GM20431 (cell line): ENCODE measurements around the gene HMGB2.

Experiments
- in situ Hi-C: fragments of 300-500 bp; cut with MseI, MboI; formaldehyde crosslinking; loops from one replicate; pipeline ENCODE4 v1.15.0; 2020; ENCODE audit warnings: low sequenced_read_pairs; ENCODE audit not compliant: unreplicated experiment

Gene HMGB2

DNA sequence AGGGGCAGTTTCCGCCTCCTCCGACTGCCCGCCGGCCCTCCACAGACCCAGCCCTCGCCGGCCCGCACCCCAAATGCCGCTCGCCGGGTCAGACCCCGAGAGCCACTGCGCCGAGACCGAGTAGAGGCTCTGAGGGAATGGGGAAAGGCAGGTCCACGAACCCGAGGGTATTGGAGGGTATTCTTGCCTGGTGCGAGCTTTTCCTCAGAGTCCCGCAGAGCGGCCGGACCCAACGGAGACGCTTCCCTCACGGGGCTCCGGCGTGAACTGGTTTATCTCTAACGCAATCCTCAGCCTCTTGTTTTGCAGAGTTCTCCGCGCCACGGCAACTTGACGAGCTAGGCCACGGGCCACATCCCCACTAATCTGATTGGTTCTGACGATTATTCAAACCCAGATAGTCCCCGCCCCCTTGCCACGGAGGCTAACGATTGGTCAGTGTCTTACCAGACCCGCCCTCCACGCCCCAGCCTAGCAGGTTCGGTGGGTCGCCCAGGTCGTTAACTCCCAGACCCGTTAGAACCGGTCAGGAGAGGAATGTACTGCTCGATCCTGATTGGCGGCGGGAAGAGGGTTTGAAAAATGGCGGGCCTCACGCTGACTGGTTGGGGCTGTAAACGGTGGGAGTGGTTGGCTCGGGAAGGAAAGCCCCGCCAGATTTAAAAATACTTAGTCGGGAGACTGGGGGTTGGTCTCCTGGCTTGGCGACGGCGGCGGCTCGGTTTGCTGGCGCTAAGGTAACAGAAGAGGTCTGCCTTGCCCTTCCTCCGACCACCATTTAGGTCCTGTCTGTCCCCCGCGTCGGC is at the start of gene HMGB2:
Gene HMGB2, minus strand, starts transcription at position 274 of the 806 bp plus-strand sequence. CDS start 709 bp downstream, outside the sequence.
- in situ Hi-C loops = no loop called here

DNA sequence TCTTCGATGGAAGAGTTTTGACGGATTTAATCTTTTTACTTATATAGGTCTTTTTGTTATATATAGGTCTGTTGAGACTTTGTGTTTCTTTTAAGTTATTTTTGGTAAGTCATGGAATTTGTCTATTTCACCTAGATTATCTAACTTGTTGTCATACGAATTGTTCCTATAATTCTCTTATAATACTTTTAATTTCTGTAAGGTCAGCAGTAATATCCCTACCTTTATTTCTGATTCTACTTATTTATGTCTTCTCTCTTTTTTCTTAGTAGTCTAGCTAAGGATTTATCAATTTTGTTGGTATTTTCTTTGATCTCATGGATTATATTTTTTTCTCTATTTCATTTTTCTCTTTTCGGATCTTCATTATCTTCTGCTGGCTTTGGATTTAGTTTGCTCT is 48.2 kb upstream of the HMGB2 start:
- in situ Hi-C loops = no loop called here

DNA sequence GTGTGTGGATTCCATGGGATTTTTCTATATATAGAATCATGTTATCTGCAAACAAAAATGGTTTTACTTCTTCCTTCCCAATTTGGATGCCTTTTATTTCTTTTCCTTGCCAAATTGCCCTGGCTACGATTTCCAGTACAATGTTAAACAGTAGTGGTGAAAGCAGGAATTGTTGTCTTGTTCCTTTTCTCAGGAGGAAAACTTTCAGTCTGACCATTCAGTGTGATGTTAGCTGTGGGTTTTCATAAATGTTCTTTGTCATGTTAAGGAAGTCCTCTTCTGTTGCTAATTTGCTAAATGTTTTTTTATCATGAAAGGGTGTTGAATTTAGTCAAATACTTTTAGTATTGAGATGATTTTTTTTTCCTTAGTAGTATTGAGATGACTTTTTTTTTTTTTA is 47.5 kb upstream of the HMGB2 start:
- in situ Hi-C loops = no loop called here

DNA sequence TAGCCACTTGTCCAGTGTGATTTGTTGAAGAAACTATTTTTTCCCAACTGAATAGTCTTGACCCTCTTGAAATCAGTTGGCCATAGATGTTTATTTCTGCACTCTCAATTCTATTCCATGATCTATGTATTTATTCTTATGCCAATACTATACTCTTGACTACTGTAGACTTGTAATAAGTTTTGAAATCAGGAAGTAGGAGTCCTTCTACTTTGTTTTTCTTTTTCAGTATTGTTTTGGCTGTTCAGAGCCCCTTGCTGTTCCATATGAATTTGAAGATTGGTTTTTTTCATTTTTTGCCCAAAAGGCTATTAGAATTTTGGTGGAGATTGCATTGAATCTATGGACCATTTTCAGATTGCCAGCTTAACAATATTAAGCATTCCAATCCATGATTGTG is 46.8 kb upstream of the HMGB2 start:
- in situ Hi-C loops = no loop called here

DNA sequence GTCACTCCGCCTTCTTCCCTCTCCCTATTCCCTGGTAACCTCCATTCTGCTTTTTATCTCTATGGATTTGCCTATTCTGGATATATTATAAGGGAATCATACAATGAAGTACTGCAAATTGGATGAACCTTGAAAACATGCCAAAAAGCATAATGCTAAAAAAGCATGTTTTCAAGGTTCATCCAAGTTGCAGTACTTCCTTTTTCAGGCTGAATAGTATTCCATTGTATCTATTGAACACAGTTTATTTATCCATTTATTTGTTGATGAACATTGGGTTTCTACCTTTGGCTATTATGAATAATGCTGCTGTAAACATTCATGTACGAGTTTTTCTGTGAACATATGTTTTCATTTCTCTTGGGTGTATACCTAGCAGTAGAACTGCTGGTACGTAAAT is 45.8 kb upstream of the HMGB2 start:
- in situ Hi-C loops = no loop called here

DNA sequence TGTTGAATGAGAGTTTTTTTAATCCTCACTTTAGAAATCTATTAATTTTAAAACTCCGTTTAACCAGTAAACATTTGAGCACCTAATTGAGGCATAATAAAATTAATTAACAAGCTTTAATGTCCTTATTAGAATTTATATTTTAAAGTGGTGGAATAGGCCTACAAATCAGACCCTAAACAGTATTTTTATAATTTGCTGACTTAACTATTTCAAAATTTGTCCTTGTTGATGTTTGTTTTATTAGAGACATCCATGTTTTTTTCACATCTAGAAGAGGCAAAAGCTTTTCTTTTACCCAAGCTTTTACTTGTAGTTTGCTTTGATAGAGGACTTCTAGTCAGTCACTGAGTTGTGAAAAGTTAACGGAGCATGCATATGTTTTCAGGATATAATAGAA is 40.4 kb upstream of the HMGB2 start:
- in situ Hi-C loops = no loop called here

DNA sequence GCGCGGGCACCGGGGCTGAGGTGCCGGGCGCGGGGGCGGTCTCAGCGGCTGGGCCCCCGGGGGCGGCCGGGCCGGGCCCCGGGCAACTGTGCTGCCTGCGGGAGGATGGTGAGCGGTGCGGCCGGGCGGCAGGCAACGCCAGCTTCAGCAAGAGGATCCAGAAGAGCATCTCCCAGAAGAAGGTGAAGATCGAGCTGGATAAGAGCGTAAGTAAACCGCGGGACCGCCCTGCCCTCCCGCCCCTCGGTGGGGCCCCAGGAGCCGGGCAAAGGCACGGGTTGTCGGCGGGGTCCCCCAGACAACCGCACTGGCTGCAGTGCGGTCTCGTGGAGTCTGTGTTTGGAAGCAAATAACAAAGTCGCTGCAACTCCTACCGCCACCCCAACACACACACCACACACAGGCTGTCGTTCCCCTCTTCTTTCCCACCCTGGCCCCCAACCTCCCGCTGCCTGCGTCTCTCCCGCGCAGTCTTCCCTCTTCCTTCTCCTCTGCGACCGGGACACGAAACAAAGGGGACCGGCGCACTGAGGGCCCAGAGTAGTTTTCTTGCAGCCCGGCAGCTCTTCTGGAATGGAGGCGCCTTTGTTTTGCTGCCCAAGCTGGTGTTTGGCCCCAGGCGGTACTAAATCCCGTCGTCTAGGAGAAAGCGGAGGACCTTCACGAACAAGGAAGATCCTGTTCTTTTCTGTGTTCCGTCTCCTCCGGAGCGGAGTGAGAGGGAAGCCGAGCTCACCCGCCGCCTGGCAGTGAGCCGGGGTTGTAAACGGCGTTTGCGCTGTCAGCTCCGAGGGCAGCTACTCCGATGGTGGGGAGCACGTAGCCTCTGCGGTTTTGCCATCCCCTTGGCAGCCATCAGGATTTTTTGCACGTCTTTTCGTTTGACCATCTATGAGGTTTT is 37.4 kb upstream of the HMGB2 start:
- in situ Hi-C loops = no loop called here

DNA sequence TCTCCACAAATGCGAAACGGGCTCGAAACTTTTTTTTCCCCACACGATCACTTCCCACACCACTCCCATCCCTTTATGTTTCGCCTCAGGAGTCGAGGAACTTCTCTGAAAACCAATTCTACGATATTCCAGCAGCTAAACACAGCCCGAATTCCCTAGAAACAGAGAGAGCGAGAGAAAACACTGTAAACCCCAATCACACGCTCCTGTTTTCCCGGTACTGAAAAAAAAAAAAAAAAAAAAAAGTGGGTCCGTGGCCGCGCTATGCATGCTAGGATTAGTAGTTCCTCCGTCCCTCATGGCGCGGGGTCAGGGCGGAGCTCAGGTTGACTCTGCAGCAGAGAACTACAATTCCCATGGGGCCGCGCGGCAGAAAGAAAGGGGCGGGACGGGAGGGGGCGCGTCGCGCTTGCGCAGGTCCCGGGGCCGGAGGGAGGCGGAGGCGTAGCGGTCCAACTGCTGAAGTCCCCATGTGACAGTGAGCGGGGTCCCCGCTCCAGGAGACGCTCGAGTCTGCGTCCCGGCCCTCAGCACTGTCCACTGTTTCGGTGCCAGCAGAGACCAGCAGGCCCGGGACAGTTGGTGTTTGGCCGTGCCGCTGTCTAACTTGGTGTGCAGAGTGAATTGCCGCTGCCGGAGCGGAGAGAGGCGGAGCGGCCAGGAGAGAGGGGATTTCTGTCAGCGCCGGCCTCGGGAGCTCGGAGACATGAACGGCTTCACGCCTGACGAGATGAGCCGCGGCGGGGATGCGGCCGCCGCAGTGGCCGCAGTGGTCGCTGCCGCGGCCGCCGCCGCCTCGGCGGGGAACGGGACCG is 36.5 kb upstream of the HMGB2 start, which contains the start of gene SAP30:
Gene SAP30, plus strand, starts transcription at position 478 of the 815 bp plus-strand sequence. Its CDS starts 229 bp downstream, at position 707.
- in situ Hi-C loops = no loop called here

DNA sequence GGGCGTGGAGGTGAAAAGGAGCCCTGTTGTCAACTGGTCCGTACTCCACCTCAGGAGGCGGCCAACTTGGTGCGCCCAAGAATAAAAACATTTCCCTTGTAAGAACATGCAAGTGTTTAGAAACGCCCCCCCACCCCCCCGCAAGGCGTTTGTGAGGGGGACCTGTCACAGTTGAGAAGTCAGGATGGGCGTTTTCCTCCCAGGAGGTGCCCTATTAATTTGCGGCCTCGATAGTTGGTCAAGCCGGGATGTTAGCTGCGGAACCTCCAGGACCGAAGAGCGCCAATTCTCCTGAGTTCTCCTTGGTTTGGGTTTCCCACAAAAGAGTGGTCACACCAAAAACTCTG is 35.9 kb upstream of the HMGB2 start:
- in situ Hi-C loops = no loop called here

DNA sequence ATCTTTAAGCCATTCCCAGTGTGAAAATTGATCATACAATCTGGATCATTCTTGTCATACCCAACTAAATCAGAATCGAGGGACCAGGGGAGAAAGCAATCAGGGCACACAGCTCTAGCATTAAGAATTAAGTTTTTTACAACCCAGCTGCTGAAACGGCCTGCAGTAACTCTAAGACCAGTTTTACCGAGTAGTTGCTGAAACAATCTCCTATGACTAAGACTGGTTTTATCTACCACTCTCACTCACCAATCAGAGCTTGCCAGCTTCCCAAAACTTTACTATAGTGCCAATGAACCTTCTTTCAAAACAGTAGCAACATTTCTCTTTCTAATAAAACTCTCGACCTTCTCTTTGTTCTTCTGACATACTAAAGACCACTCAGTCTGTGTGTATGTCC is 33.8 kb upstream of the HMGB2 start:
- in situ Hi-C loops = no loop called here

DNA sequence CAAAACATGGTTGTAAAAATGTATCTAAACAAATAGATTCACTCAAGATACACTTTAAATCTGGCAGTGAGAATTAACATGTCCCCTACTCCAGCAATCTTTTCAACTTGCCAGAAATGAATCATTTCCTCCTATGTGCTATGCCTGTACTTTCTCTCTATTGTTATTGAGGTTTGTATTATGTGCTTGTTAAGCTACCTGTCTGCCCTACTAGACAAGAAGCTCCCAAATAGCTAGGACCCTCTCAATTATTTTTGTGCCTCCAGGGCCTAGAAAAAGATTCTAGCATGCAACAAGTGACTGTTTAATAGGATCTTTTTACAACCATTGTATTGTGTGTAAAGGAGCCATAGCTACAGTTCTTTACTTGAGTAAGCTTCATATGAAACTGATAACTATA is 33.1 kb upstream of the HMGB2 start:
- in situ Hi-C loops = no loop called here

DNA sequence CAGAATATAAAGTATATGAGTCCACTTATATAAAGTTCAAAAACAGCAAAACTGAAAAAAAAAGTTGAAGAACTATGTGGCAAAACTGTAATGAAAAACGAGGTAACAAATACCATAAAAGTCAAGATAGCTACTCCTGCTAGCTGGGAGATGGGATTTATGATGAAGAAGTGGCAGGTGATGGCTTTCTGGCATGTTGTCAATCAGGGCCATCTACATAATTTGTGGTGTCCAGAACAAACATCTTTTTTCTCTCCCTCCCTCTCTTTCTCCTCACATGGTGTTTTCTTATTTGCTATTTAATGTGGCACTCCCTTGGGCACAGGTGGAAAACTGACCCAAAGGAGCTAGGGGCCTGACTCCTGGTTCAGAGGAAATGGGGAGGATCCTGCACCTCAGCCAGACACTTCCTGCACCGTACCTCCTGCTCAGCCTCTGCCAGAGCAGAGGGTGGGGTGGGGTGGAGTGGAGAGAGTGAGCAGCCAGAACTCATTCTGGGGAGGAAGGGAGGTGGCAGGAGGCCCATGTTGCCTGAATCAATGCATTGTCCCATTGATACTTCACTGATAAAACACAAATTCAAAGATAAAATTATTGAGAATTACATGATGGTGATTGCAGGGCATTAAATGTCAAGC is 31.3 kb upstream of the HMGB2 start:
- in situ Hi-C loops = no loop called here

DNA sequence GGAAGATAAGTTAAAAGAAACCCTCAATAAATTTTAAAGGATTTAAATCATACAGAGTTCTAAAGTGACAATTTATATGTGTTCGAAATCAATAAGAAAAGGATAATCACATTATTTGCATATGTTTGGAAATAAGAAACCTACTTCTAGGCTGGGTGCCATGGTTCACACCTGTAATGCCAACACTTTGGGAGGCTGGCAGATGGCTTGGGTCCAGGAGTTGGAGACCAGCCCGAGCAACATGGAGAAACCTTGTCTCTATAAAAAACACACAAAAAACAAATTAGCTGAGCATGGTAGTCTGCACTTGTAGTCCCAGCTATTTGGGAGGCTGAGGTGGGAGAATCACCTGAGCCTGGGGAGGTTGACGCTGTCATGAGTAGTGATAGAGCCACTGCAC is 28.5 kb upstream of the HMGB2 start:
- in situ Hi-C loops = no loop called here

DNA sequence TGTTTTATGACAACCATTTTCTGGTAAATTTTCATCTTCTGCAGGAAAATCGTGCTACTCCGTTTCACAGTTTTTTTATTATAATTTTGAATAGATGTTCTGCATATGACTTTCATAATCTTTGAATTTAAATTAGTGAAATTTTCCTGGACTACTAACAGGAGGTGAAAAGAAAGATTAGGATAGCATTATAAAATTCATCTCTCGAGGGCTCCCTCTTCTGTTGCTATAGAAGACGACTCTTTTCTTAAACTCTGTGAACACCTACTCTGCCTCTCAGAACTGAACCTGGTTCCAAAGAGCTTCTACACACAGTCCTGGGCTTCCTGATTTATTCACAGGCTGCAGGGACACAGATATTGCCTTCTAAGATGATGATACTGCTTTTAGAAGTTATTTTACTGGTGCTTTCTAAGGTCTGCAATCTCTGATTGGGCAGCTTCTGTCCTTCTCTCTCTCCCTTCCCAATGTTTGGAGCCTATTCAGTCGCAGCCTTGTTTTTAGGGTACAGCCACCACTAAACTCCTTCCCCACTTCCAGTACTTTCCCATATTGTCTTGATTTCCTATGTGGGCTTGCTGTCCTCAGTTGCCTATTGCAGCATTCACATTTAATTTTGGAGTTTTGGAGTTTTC is 26.5 kb upstream of the HMGB2 start:
- in situ Hi-C loops = no loop called here

DNA sequence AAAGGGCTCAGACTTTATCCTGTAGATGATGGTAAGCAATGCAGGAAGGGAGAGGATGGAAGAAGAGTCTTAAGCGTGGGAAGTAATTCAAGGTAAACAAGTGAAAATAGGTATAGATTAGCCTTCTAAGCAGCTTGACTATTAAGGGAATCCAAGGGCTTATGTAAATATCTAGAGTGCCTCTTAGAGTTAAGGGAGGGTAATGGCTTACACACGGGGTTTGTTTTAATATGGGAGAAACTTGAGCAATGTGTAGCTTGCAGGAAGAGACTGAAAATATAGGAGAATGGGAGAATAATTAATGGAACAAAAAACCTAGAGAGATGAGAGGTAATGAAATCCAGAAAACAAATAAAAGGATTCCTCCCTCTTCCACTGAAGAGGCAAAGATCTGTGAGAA is 23.8 kb upstream of the HMGB2 start:
- in situ Hi-C loops = no loop called here

DNA sequence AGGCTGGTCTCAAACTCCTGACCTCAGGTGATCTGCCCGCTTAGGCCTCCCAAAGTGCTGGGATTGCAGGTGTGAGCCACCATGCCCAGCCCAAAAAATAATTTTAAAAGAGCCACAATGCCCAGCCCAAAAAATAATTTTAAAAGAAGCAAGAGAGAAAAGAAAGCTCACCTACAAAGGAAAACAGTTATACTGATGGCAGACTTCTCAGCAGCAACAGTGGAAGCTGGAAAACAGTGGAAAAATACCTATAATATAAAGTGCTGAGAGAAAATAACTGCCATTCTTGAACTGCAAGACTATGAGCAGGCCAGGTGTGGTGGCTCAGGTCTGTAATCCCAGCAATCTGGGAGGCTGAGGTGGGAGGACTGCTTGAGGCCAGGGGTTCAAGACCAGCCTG is 13.3 kb upstream of the HMGB2 start:
- in situ Hi-C loops = no loop called here

DNA sequence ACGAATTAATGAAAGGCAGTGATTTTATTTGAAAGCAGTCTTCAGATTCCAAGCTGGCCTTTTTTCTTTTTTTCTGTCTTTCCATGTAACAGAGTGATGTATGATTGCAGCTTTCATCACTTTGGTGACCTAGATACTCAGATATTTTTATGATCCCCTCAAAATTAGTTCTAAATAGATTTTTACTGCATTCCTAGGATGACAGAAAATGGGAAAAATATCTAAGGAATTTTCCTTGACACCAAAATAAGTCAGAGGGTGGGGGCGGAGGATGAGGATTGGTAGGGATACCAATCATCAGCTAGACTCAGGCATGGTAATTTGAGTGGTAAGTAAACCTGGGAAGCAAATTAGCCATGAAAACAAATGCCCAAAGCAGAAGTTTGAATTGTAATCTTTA is 11.9 kb upstream of the HMGB2 start:
- in situ Hi-C loops = no loop called here

DNA sequence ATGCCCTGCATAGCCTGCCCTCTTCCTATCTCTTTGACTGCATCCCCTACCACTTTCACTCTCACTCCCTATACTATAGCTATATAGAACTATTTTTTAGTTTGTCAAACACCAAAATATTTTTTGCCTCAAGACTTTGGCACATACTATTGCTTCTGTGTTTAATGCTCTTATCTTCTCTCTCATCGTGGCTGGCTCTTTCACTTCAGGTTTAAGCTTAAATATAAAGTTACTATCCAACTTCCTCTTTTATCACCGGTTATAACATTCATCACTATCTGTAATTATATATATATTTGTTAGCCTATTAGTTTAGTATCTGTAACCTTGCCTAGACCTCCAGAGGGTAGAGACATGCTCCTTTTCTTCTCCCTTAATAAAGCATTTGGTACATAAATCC is 11.5 kb upstream of the HMGB2 start:
- in situ Hi-C loops = no loop called here

DNA sequence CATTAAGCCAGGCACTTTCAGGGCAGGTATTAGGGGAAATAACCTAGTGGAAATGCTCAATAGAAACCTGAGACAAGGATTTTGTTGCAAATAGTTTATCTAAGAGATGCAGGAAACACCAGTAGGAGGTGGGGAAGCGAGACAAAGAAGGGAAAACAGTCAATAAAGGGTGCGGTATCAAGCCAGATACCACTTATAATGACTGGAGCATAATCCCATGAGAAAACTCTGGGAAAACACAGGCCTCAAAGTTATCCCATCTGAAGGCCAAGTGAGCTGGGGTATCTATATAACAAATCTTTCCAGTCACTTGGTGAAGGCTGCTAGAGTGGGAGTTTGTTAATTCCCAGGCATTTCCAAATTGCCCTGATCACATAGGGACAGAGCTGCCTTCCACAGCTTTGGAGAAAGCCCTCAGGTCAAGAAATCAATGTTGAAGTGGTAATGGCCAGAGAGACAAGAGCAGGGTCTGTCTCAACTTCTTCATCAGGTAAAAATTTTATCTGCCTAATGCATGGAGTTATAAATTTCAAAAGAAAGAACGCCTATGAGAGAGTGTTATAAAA is 9.8 kb upstream of the HMGB2 start:
- in situ Hi-C loops = no loop called here
